ENCODE measurements around the gene STEAP1. TPM values are rescaled to one million over a fixed set of nuclear protein-coding genes. Genes with fewer than 3 reads are reported as not detected.

Gene STEAP1
- total RNA-seq, 1 experiment from 2014 or later, result 213 TPM

- no peaks in the 10 kb centered on the region for H3K4me1 ChIP-seq (ENCODE audit: insufficient read depth, low read length, poor library complexity, severe bottlenecking)
- no peak overlapping the region for H3K27ac ChIP-seq (ENCODE audit: low read depth, low read length, poor library complexity, severe bottlenecking)
- DNase-seq (ENCODE audit: low spot score), result no peak
- no peak overlapping the region for H3K4me3 ChIP-seq (ENCODE audit: low read depth, low read length, poor library complexity, severe bottlenecking)
- peaks cover 35% of the 10 kb centered on the region for H3K36me3 ChIP-seq (ENCODE audit: insufficient read depth, low read length, poor library complexity, severe bottlenecking)
- no peaks in the 10 kb centered on the region for H3K27me3 ChIP-seq (replicated peaks; ENCODE audit: insufficient read depth, low read depth, low read length, poor library complexity)
- no TSS peak for BruUV-seq (replicated peaks)
- ChIA-PET POLR2A (ENCODE audit: low non-redundant PET) (no interaction called here), CTCF (no interaction called here)
- peaks cover 10% of the 10 kb centered on the region for H3K9me3 ChIP-seq (ENCODE audit: low read depth, low read length, poor library complexity, severe bottlenecking)
- TF ChIP-seq EZH2 (IDR thresholded peaks at IDR 0.05; ENCODE audit: borderline replicate concordance, low read depth, low read length, poor library complexity, severe bottlenecking) (no peak), CTCF (conservative IDR thresholded peaks at IDR 0.05; ENCODE audit: low read depth, low read length) (no peak)
- intact Hi-C loops (cut with micrococcal nuclease; ENCODE audit: unreplicated experiment), result no loop called here
Measured at GRCh38 chr7:90167361-90167760, 13.1 kb downstream of the STEAP1 start.

DNA sequence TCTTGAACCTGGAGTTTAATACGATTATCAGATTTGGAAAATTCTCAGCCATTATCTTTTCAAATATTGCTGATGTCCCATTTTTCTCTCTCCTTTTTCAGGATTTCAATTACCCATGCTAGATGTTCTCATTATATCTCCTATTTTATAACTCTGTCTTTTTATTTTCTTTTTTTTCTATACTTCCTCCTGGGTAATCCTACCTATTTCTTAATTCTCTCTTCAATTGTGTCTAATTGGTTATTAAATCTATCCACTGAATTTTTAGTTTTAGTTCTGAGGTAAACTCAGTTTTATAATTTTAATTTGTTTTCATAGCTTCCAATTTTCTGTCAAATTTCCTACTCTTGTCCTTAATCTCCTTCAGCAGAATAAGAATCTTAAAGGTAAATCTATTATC is 15.6 kb downstream of the STEAP1 start:
- no peak for TF ChIP-seq EZH2 (IDR thresholded peaks at IDR 0.05; ENCODE audit: borderline replicate concordance, low read depth, low read length, poor library complexity, severe bottlenecking)
- H3K4me3 ChIP-seq (ENCODE audit: low read depth, low read length, poor library complexity, severe bottlenecking), result no peak overlapping the region
- no peaks in the 10 kb centered on the region for H3K4me1 ChIP-seq (ENCODE audit: insufficient read depth, low read length, poor library complexity, severe bottlenecking)
- no TSS peak for BruUV-seq (replicated peaks)
- H3K27ac ChIP-seq (ENCODE audit: low read depth, low read length, poor library complexity, severe bottlenecking), result no peak overlapping the region
- no peaks in the 10 kb centered on the region for H3K27me3 ChIP-seq (replicated peaks; ENCODE audit: insufficient read depth, low read depth, low read length, poor library complexity)
- H3K36me3 ChIP-seq (ENCODE audit: insufficient read depth, low read length, poor library complexity, severe bottlenecking), result peaks cover 10% of the 10 kb centered on the region
- peaks cover 10% of the 10 kb centered on the region for H3K9me3 ChIP-seq (ENCODE audit: low read depth, low read length, poor library complexity, severe bottlenecking)
- POLR2A ChIA-PET (ENCODE audit: low non-redundant PET), result no interaction called here
- intact Hi-C loops (cut with micrococcal nuclease; ENCODE audit: unreplicated experiment), result no loop called here
- no peak for DNase-seq (ENCODE audit: low spot score)
- CTCF ChIA-PET, result no interaction called here

DNA sequence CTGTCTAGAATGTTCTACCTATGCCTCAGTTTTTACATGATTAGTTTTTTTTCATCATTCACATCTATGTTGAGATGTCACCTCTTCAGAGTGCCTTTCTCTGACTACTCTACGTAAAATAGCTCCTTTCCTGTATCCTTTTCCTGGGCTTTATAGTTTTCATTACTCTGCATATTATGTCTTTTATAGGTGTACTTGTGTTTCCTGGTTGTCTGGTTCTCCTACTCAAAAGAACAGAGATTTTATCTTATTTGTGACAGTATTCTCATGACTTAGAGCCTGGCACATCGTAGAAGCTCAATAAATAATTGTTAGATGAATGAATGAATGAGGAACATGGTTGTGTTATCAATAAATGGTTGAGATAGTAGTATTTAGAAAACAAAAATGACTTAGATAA is 17.9 kb downstream of the STEAP1 start:
- no peak for DNase-seq (ENCODE audit: low spot score)
- no peaks in the 10 kb centered on the region for H3K36me3 ChIP-seq (ENCODE audit: insufficient read depth, low read length, poor library complexity, severe bottlenecking)
- no peak overlapping the region for H3K4me3 ChIP-seq (ENCODE audit: low read depth, low read length, poor library complexity, severe bottlenecking)
- intact Hi-C loops (cut with micrococcal nuclease; ENCODE audit: unreplicated experiment), result no loop called here
- no peaks in the 10 kb centered on the region for H3K4me1 ChIP-seq (ENCODE audit: insufficient read depth, low read length, poor library complexity, severe bottlenecking)
- H3K9me3 ChIP-seq (ENCODE audit: low read depth, low read length, poor library complexity, severe bottlenecking), result peaks cover 27% of the 10 kb centered on the region
- H3K27ac ChIP-seq (ENCODE audit: low read depth, low read length, poor library complexity, severe bottlenecking), result no peak overlapping the region
- no peaks in the 10 kb centered on the region for H3K27me3 ChIP-seq (replicated peaks; ENCODE audit: insufficient read depth, low read depth, low read length, poor library complexity)
- no peak for TF ChIP-seq CTCF (conservative IDR thresholded peaks at IDR 0.05; ENCODE audit: low read depth, low read length)
- no peak for TF ChIP-seq EZH2 (IDR thresholded peaks at IDR 0.05; ENCODE audit: borderline replicate concordance, low read depth, low read length, poor library complexity, severe bottlenecking)
- CTCF ChIA-PET, result no interaction called here
- POLR2A ChIA-PET (ENCODE audit: low non-redundant PET), result no interaction called here
- no TSS peak for BruUV-seq (replicated peaks)

DNA sequence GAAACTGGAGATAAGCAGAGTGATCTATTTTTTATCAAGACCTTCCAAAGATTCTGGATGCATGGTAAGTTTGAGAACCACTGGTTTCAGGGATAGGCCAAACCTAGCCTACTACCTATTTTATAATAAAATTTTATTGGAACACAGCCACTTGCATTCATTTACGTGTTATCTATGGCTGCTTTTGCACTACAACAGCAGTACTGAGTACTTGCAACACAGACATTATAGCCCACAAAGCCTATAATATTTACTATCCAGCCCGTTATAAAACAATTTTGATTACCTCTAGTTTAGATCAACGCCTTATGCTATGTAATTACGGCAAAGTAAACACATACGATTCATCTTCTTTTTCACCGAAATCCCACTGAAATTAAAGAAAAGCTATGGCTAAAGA is 18.4 kb downstream of the STEAP1 start:
- CTCF ChIA-PET, result no interaction called here
- TF ChIP-seq EZH2 (IDR thresholded peaks at IDR 0.05; ENCODE audit: borderline replicate concordance, low read depth, low read length, poor library complexity, severe bottlenecking), result no peak
- TF ChIP-seq CTCF (conservative IDR thresholded peaks at IDR 0.05; ENCODE audit: low read depth, low read length), result no peak
- Histone ChIP-seq H3K27ac (ENCODE audit: low read depth, low read length, poor library complexity, severe bottlenecking) (no peak overlapping the region), H3K9me3 (ENCODE audit: low read depth, low read length, poor library complexity, severe bottlenecking) (peaks cover 28% of the 10 kb centered on the region), H3K36me3 (ENCODE audit: insufficient read depth, low read length, poor library complexity, severe bottlenecking) (no peaks in the 10 kb centered on the region), H3K27me3 (replicated peaks; ENCODE audit: insufficient read depth, low read depth, low read length, poor library complexity) (no peaks in the 10 kb centered on the region), H3K4me1 (ENCODE audit: insufficient read depth, low read length, poor library complexity, severe bottlenecking) (no peaks in the 10 kb centered on the region), H3K4me3 (ENCODE audit: low read depth, low read length, poor library complexity, severe bottlenecking) (no peak overlapping the region)
- no TSS peak for BruUV-seq (replicated peaks)
- no peak for DNase-seq (ENCODE audit: low spot score)
- POLR2A ChIA-PET (ENCODE audit: low non-redundant PET), result no interaction called here
- intact Hi-C loops (cut with micrococcal nuclease; ENCODE audit: unreplicated experiment), result no loop called here
